ENCODE measurements around the gene TMEM238. TPM values are rescaled to one million over a fixed set of nuclear protein-coding genes. Genes with fewer than 3 reads are reported as not detected.

TMEM238 gene
- total and polyA plus RNA-seq, 4 donors: 0.94 to 2.4 TPM; not detected in 2

GRCh38 chr19:55358493-55358892, 25.6 kb downstream of the TMEM238 start:
- H3K9me3 ChIP-seq (ENCODE audit: control insufficient read depth, low read length): no peaks in the 10 kb centered on the region
- no peaks in the 10 kb centered on the region for H3K4me1 ChIP-seq (ENCODE audit: control insufficient read depth in 1 of 2, insufficient read depth in 2 of 2, low read length in 2 of 2)
- no peak for DNase-seq
- intact Hi-C loops (cut with DNase I): no loop called here
- H3K27ac ChIP-seq (ENCODE audit: low read depth in 1 of 2, low read length in 2 of 2): no peak overlapping the region
- no peak overlapping the region for H3K4me3 ChIP-seq (ENCODE audit: low read length in 2 of 2)
- H3K36me3 ChIP-seq (ENCODE audit: control insufficient read depth in 1 of 2, insufficient read depth in 2 of 2, low read length in 1 of 2): no peaks in the 10 kb centered on the region
- H3K27me3 ChIP-seq (ENCODE audit: control insufficient read depth in 1 of 2, insufficient read depth in 2 of 2, low read length in 1 of 2): no peaks in the 10 kb centered on the region
- 88 to 91% methylated on average over 19 of the region's 19 CpGs for whole genome bisulfite sequencing, 2 donors
- ATAC-seq (ENCODE audit: low FRiP score): no peak

GRCh38 chr19:55355213-55355821, 28.8 kb downstream of the TMEM238 start:
- ATAC-seq (ENCODE audit: low FRiP score): no peak

GRCh38 chr19:55354698-55355212, 29.3 kb downstream of the TMEM238 start, which contains the start of gene COX6B2:
Gene COX6B2, minus strand, starts transcription at chr19:55354719. Its CDS starts 198 bp downstream, at chr19:55354521.
- 2% methylated on average over 39 to 41 of the region's 43 CpGs for WGBS, 2 donors
- intact Hi-C loops (cut with DNase I): no loop called here
- H3K27ac ChIP-seq (ENCODE audit: low read depth in 1 of 2, low read length in 2 of 2): no peak within 1 kb of the TSS
- DNase-seq: no peak
- no peak within 1 kb of the TSS for H3K4me3 ChIP-seq (ENCODE audit: low read length in 2 of 2)
- H3K36me3 ChIP-seq (ENCODE audit: control insufficient read depth in 1 of 2, insufficient read depth in 2 of 2, low read length in 1 of 2): no peaks in the 10 kb centered on the region
- no peak for ATAC-seq (ENCODE audit: low FRiP score)
- no peaks in the 10 kb centered on the region for H3K9me3 ChIP-seq (ENCODE audit: control insufficient read depth, low read length)
- no peaks in the 10 kb centered on the region for H3K27me3 ChIP-seq (ENCODE audit: control insufficient read depth in 1 of 2, insufficient read depth in 2 of 2, low read length in 1 of 2)
- no peaks in the 10 kb centered on the region for H3K4me1 ChIP-seq (ENCODE audit: control insufficient read depth in 1 of 2, insufficient read depth in 2 of 2, low read length in 2 of 2)

More at GRCh38 chr19:55355213-55355821, 28.8 kb downstream of the TMEM238 start:
- H3K9me3 ChIP-seq (ENCODE audit: control insufficient read depth, low read length): no peaks in the 10 kb centered on the region
- WGBS, 2 donors: 26 to 32% methylated on average over 12 to 13 of the region's 13 CpGs
- no peaks in the 10 kb centered on the region for H3K36me3 ChIP-seq (ENCODE audit: control insufficient read depth in 1 of 2, insufficient read depth in 2 of 2, low read length in 1 of 2)
- H3K27me3 ChIP-seq (ENCODE audit: control insufficient read depth in 1 of 2, insufficient read depth in 2 of 2, low read length in 1 of 2): no peaks in the 10 kb centered on the region
- H3K27ac ChIP-seq (ENCODE audit: low read depth in 1 of 2, low read length in 2 of 2): no peak overlapping the region
- no peak for DNase-seq
- no peaks in the 10 kb centered on the region for H3K4me1 ChIP-seq (ENCODE audit: control insufficient read depth in 1 of 2, insufficient read depth in 2 of 2, low read length in 2 of 2)
- intact Hi-C loops (cut with DNase I): no loop called here
- no peak overlapping the region for H3K4me3 ChIP-seq (ENCODE audit: low read length in 2 of 2)

- H3K4me3 ChIP-seq (ENCODE audit: low read length in 2 of 2): no peak overlapping the region
- WGBS, 2 donors: 1 to 2% methylated on average over 58 to 72 of the region's 72 CpGs
- H3K27ac ChIP-seq (ENCODE audit: low read depth in 1 of 2, low read length in 2 of 2): no peak overlapping the region
- DNase-seq (peak; percentile 78 to 90), ATAC-seq (ENCODE audit: low FRiP score) (peak; percentile 84)
- H3K4me1 ChIP-seq (ENCODE audit: control insufficient read depth in 1 of 2, insufficient read depth in 2 of 2, low read length in 2 of 2): no peaks in the 10 kb centered on the region
- no peaks in the 10 kb centered on the region for H3K27me3 ChIP-seq (ENCODE audit: control insufficient read depth in 1 of 2, insufficient read depth in 2 of 2, low read length in 1 of 2)
- intact Hi-C loops (cut with DNase I): no loop called here
- no peaks in the 10 kb centered on the region for H3K36me3 ChIP-seq (ENCODE audit: control insufficient read depth in 1 of 2, insufficient read depth in 2 of 2, low read length in 1 of 2)
- no peaks in the 10 kb centered on the region for H3K9me3 ChIP-seq (ENCODE audit: control insufficient read depth, low read length)
These were observed 30.0 kb downstream of the TMEM238 start for GRCh38 chr19:55353803-55354697.

DNA sequence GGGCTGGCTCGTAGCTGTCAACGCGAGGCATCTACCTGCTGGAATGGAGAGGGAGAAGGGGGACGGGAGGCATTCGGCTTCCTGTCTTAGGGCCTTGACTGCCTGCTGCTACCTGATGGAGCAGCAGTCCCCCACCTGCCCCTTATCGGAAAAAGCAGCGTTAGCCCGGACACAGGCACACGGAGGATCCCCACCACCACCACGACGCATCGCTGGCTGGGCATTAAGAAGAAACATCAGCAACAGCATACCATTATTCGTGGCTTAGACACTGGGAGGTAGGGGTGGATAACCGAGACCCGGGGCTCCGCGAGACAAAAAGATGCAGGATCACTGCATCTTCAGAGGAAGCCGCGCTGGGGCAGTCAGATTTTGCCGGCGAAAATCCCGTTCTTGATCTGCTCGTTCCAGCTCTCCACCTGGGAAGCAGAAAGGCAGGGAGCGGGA, 30.7 kb downstream of the TMEM238 start:
- 3 to 5% methylated on average over 24 of the region's 24 CpGs for WGBS, 2 donors
- H3K9me3 ChIP-seq (ENCODE audit: control insufficient read depth, low read length): no peaks in the 10 kb centered on the region
- H3K4me3 ChIP-seq (ENCODE audit: low read length in 2 of 2): no peak overlapping the region
- DNase-seq (no peak), ATAC-seq (ENCODE audit: low FRiP score) (no peak)
- no peaks in the 10 kb centered on the region for H3K36me3 ChIP-seq (ENCODE audit: control insufficient read depth in 1 of 2, insufficient read depth in 2 of 2, low read length in 1 of 2)
- no peak overlapping the region for H3K27ac ChIP-seq (ENCODE audit: low read depth in 1 of 2, low read length in 2 of 2)
- H3K27me3 ChIP-seq (ENCODE audit: control insufficient read depth in 1 of 2, insufficient read depth in 2 of 2, low read length in 1 of 2): no peaks in the 10 kb centered on the region
- intact Hi-C loops (cut with DNase I): no loop called here
- no peaks in the 10 kb centered on the region for H3K4me1 ChIP-seq (ENCODE audit: control insufficient read depth in 1 of 2, insufficient read depth in 2 of 2, low read length in 2 of 2)

DNA sequence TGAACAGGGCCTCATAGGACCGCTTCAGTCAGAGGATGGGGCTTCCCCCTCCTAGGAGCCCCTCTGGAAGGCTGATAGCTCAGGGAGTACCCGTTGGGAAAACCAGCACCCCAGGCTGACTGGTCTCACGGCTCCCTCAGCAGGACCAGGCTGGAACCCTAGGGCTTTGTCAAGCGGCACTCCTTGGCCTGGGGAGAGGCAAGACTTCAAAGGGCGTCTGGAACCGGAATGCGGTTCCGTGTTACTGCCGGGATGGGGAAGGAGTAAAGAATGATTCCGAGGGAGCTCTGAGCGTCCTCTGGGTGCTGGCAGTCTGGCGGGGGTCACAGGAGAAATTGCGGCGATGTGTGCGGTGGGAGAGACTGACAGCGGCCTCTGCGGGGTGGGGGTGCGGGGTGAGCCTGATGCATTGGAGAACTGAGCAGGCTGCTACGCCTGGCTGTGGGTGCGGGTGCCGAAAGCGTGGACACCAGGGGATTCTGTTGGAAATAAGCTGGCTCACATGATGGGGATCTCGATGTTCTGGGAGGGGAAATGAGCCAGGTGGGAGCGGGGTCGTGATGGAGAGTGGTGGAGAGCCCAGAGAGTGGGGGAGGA, 31.4 kb downstream of the TMEM238 start:
- DNase-seq (no peak), ATAC-seq (ENCODE audit: low FRiP score) (no peak)
- Histone ChIP-seq H3K36me3 (ENCODE audit: control insufficient read depth in 1 of 2, insufficient read depth in 2 of 2, low read length in 1 of 2) (no peaks in the 10 kb centered on the region), H3K9me3 (ENCODE audit: control insufficient read depth, low read length) (no peaks in the 10 kb centered on the region), H3K4me3 (ENCODE audit: low read length in 2 of 2) (no peak overlapping the region), H3K27ac (ENCODE audit: low read depth in 1 of 2, low read length in 2 of 2) (no peak overlapping the region), H3K4me1 (ENCODE audit: control insufficient read depth in 1 of 2, insufficient read depth in 2 of 2, low read length in 2 of 2) (no peaks in the 10 kb centered on the region), H3K27me3 (ENCODE audit: control insufficient read depth in 1 of 2, insufficient read depth in 2 of 2, low read length in 1 of 2) (no peaks in the 10 kb centered on the region)
- WGBS, 2 donors: 55 to 58% methylated on average over 25 of the region's 25 CpGs
- intact Hi-C loops (cut with DNase I): no loop called here

DNA sequence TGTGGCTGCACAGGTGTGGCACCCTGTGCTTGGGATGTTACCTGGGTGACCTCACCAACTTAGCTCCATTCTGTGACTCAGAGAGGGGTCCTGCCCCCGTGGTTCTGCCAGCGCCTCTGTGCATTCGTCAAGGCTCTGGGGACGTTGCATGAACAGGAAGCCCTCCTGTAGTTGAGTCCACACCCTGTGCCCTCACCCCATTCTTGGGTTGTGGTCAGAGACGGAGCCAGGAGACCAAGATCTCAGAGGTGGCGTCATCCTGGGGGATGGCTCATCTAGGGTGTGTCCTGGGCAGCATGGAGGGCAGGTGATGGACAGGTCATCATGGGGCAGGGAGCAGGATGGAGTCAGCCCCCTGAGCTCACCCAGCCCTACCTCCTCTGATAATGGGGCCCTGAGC, 32.1 kb downstream of the TMEM238 start:
- no peak for DNase-seq
- H3K4me1 ChIP-seq (ENCODE audit: control insufficient read depth in 1 of 2, insufficient read depth in 2 of 2, low read length in 2 of 2): no peaks in the 10 kb centered on the region
- 64 to 70% methylated on average over 6 of the region's 6 CpGs for WGBS, 2 donors
- no peaks in the 10 kb centered on the region for H3K27me3 ChIP-seq (ENCODE audit: control insufficient read depth in 1 of 2, insufficient read depth in 2 of 2, low read length in 1 of 2)
- intact Hi-C loops (cut with DNase I): no loop called here
- ATAC-seq (ENCODE audit: low FRiP score): no peak
- H3K9me3 ChIP-seq (ENCODE audit: control insufficient read depth, low read length): no peaks in the 10 kb centered on the region
- H3K36me3 ChIP-seq (ENCODE audit: control insufficient read depth in 1 of 2, insufficient read depth in 2 of 2, low read length in 1 of 2): no peaks in the 10 kb centered on the region
- H3K4me3 ChIP-seq (ENCODE audit: low read length in 2 of 2): no peak overlapping the region
- no peak overlapping the region for H3K27ac ChIP-seq (ENCODE audit: low read depth in 1 of 2, low read length in 2 of 2)

DNA sequence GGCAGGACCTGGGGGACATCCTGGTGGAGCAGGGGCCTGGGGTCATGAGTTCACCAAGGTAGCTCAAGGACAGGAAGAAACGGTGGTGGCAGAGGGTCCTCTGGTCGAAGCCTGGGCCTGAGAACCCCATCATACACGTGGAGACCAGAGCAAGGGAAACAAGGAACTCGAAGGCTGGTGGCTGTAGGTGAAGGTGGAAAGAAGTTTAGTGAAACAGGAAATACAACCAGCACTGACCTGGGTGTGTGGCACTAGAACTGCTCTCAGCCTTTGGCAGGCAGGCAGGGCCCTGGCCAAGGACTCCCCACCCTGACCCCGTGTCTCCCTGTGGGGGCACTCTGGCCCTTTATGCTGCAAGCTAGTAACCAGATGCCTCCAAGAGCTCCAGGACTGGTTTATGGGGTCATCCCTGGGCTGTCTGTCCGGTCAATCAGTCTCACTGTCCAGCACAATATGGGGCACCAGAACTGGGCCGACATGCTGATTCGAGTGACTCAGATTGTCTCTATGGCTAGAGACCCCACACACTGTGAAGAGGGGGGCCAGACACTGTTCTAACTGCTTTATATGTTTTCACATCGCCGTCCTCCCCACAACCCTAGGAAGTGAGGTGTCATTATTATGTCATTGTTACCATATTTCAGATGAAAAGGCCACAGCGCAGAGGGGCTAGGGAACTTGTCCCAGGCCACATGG, 33.3 kb downstream of the TMEM238 start:
- ATAC-seq (ENCODE audit: low FRiP score): no peak

More for the DNA sequence above, 33.3 kb downstream of the TMEM238 start:
- H3K27ac ChIP-seq (ENCODE audit: low read depth in 1 of 2, low read length in 2 of 2): no peak overlapping the region
- H3K36me3 ChIP-seq (ENCODE audit: control insufficient read depth in 1 of 2, insufficient read depth in 2 of 2, low read length in 1 of 2): no peaks in the 10 kb centered on the region
- no peaks in the 10 kb centered on the region for H3K27me3 ChIP-seq (ENCODE audit: control insufficient read depth in 1 of 2, insufficient read depth in 2 of 2, low read length in 1 of 2)
- intact Hi-C loops (cut with DNase I): no loop called here
- no peaks in the 10 kb centered on the region for H3K4me1 ChIP-seq (ENCODE audit: control insufficient read depth in 1 of 2, insufficient read depth in 2 of 2, low read length in 2 of 2)
- H3K4me3 ChIP-seq (ENCODE audit: low read length in 2 of 2): no peak overlapping the region
- no peaks in the 10 kb centered on the region for H3K9me3 ChIP-seq (ENCODE audit: control insufficient read depth, low read length)
- no peak for DNase-seq
- WGBS, 2 donors: 60 to 66% methylated on average over 11 of the region's 11 CpGs

Measured in aorta (tissue), 5 donors.